OCI-LY1 (cell line): ENCODE measurements around the gene MOV10.

Experiments used
- CTCF ChIP-seq: fragments of 200-600 bp; sonication (generic), shearing (Covaris generic); IDR thresholded peaks from 2 replicates; pipeline ENCODE4 v1.5.1; 2017; ENCODE audit warnings: mild to moderate bottlenecking, antibody characterized with exemption, low read length, moderate library complexity, mixed read lengths
- EZH2 ChIP-seq: fragments of 200-600 bp; sonication (generic), shearing (Covaris generic); IDR thresholded peaks from 2 replicates; pipeline ENCODE4 v1.8.0; 2017; ENCODE audit warnings: borderline replicate concordance, mixed run types, mild to moderate bottlenecking, antibody characterized with exemption, low read length, moderate library complexity, mixed read lengths

GRCh38 chr1:112702067-112702395 lies 27.6 kb downstream of the MOV10 start:
- TF ChIP-seq CTCF (no peak), EZH2 (no peak)
